AG04450 (cell line): ENCODE data around the gene TMEM214. TPM values are rescaled to one million over a fixed set of nuclear protein-coding genes. Genes with fewer than 3 reads are reported as not detected.

ENCODE experiments used
- CTCF ChIA-PET: fragments of 300-600, 350-600 bp; formaldehyde crosslinking; extraction: SDS; loops from one replicate; lab custom pipeline; 2022; ENCODE audit warnings: antibody characterized with exemption, inconsistent platforms; lab: Charles Lee
- POLR2A ChIA-PET: fragments of 350-600 bp; formaldehyde crosslinking; extraction: SDS; loops from one replicate; lab custom pipeline; 2021; ENCODE audit warnings: antibody characterized with exemption, inconsistent platforms; lab: Yijun Ruan, JAX
- DNase-seq: peaks from one replicate; pipeline ENCODE4 v3.0.0-alpha.2; 2011; ENCODE audit warnings: low read depth, low spot score
- H3K27ac ChIP-seq: one replicate; pipeline ENCODE4 v1.5.1; 2012; ENCODE audit warnings: low read depth, low read length, control low read depth
- H3K27me3 ChIP-seq: one replicate; pipeline ENCODE4 v1.6.0; 2012; ENCODE audit warnings: low read length; ENCODE audit not compliant: control insufficient read depth, insufficient read depth
- H3K4me3 ChIP-seq: 2 replicates; pipeline ENCODE4 v1.5.1; 2011; ENCODE audit warnings: mild to moderate bottlenecking, low read depth, low read length, control low read depth
- H3K9me3 ChIP-seq: 2 replicates; pipeline ENCODE4 v1.5.1; 2012; ENCODE audit warnings: low read length; ENCODE audit not compliant: control insufficient read depth, insufficient read depth
- CTCF ChIP-seq: IDR thresholded peaks from 2 replicates; pipeline ENCODE4 v1.5.1; 2011; ENCODE audit warnings: low read depth, low read length, control low read depth, inconsistent platforms
- polyA plus RNA-seq: library from polyadenylated mRNA; depleted of rRNA; stranded (reverse); fragments of >200 nt; gene quantifications from 2 replicates; pipeline ENCODE4 v1.2.3, GENCODE V29; 2011

Gene TMEM214
- polyA plus RNA-seq, 1 experiment, result 121 TPM

GRCh38 chr2:27080603-27080936 lies 47.8 kb downstream of the TMEM214 start:
- TF ChIP-seq CTCF, result no peak
- Histone ChIP-seq H3K9me3 (no peaks in the 10 kb centered on the region; the same call in 1 of the 2 replicates), H3K27me3 (no peaks in the 10 kb centered on the region), H3K4me3 (peak overlapping the region; percentile 85), H3K27ac (peak overlapping the region; percentile 52)
- DNase-seq, result no peak
- ChIA-PET POLR2A (interaction anchor here (0.6 to 7.7 kb wide), 7 partner anchors 8 to 47 kb away, joined by 4 to 53 read pairs (median 6); partner anchors contain the start of genes AGBL5 and OST4), CTCF (interaction anchor here (1.0 kb wide), 2 partner anchors 8 to 24 kb away, joined by 3 to 4 read pairs; no protein-coding TSS in a partner anchor)

GRCh38 chr2:27081984-27082772 lies 49.4 kb downstream of the TMEM214 start:
- CTCF ChIA-PET, result interaction anchor here (1.0 kb wide), 1 partner anchor 32 kb away, joined by 5 read pairs; no protein-coding TSS in a partner anchor
- H3K27ac ChIP-seq, result no peak overlapping the region
- no peaks in the 10 kb centered on the region for H3K27me3 ChIP-seq
- POLR2A ChIA-PET, result interaction anchor here (0.6 to 7.7 kb wide), 4 partner anchors 10 to 83 kb away, joined by 3 to 53 read pairs (median 16); partner anchors contain the start of genes AGBL5 and OST4
- H3K4me3 ChIP-seq, result no peak overlapping the region
- H3K9me3 ChIP-seq, result no peaks in the 10 kb centered on the region; the same call in 1 of the 2 replicates
- no peak for DNase-seq
- no peak for TF ChIP-seq CTCF

GRCh38 chr2:27082773-27083409 lies 50.1 kb downstream of the TMEM214 start:
- POLR2A ChIA-PET, result interaction anchor here (0.6 to 7.7 kb wide), 2 partner anchors 31 to 82 kb away, joined by 3 to 53 read pairs; partner anchors contain the start of gene AGBL5
- CTCF ChIA-PET, result no interaction called here
- Histone ChIP-seq H3K27ac (no peak overlapping the region), H3K27me3 (no peaks in the 10 kb centered on the region), H3K9me3 (no peaks in the 10 kb centered on the region; the same call in 1 of the 2 replicates), H3K4me3 (no peak overlapping the region)
- no peak for TF ChIP-seq CTCF
- no peak for DNase-seq

- Histone ChIP-seq H3K27ac (no peak overlapping the region), H3K27me3 (no peaks in the 10 kb centered on the region), H3K4me3 (no peak overlapping the region), H3K9me3 (no peaks in the 10 kb centered on the region; the same call in 1 of the 2 replicates)
- POLR2A ChIA-PET, result interaction anchor here (0.7 to 7.7 kb wide), 3 partner anchors 11 to 32 kb away, joined by 4 to 53 read pairs (median 11); partner anchors contain the start of genes AGBL5 and OST4
- no peak for TF ChIP-seq CTCF
- CTCF ChIA-PET, result no interaction called here
- DNase-seq, result no peak
Observed at GRCh38 chr2:27083410-27084296, 50.9 kb downstream of the TMEM214 start.
